Measurements from ENCODE around the gene SIK3. TPM values are rescaled to one million over a fixed set of nuclear protein-coding genes. Genes with fewer than 3 reads are reported as not detected.

Gene SIK3
- total and polyA plus RNA-seq, 12 donors, result 11.7 to 176 (median 25.2) TPM

GRCh38 chr11:116837231-116838091 lies 260.8 kb downstream of the SIK3 start, which contains the start of gene APOA1:
Gene APOA1, minus strand, starts transcription at chr11:116837622. Its CDS starts 235 bp downstream, at chr11:116837387.
- intact Hi-C loops (cut with DNase I), result loop anchor here in 1 of 2 donors (5.0 kb wide), 1 partner anchor 45 kb away; the partner anchor contains the start of gene APOA5
- peaks cover 9 to 17% of the 10 kb centered on the region in 2 donors for H3K4me1 ChIP-seq (replicated peaks in 1 of 2)

GRCh38 chr11:116836632-116836991 lies 261.6 kb downstream of the SIK3 start:
- H3K36me3 ChIP-seq (replicated peaks in 1 of 2), result no peaks in the 10 kb centered on the region
- WGBS, 4 donors, result 80 to 90% (median 86%) methylated on average over 5 to 7 of the region's 7 CpGs
- H3K4me1 ChIP-seq (replicated peaks in 1 of 2), result peaks cover 9 to 17% of the 10 kb centered on the region in 2 donors
- intact Hi-C loops (cut with DNase I), result loop anchor here in 1 of 2 donors (5.0 kb wide), 1 partner anchor 44 kb away; the partner anchor contains the start of gene APOA5
- H3K27me3 ChIP-seq, result no peaks in the 10 kb centered on the region
- H3K4me3 ChIP-seq, result no peak overlapping the region
- H3K27ac ChIP-seq, result no peak overlapping the region
- H3K9me3 ChIP-seq (replicated peaks in 1 of 3), result no peaks in the 10 kb centered on the region
- TF ChIP-seq POLR2A (IDR thresholded peaks at IDR 0.05) (no peak), CTCF (IDR thresholded peaks at IDR 0.05) (no peak)
- DNase-seq, result no peak

More at GRCh38 chr11:116837231-116838091, 260.8 kb downstream of the SIK3 start, which contains the start of gene APOA1:
- DNase-seq, result no peak
- TF ChIP-seq CTCF (IDR thresholded peaks at IDR 0.05) (no peak), POLR2A (IDR thresholded peaks at IDR 0.05) (no peak)
- H3K9me3 ChIP-seq (replicated peaks in 1 of 3), result no peaks in the 10 kb centered on the region
- WGBS, 4 donors, result 67 to 81% (median 71%) methylated on average over 13 to 19 of the region's 19 CpGs
- no peak within 1 kb of the TSS for H3K27ac ChIP-seq
- H3K4me3 ChIP-seq, result no peak within 1 kb of the TSS
- H3K36me3 ChIP-seq (replicated peaks in 1 of 2), result no peaks in the 10 kb centered on the region
- H3K27me3 ChIP-seq, result no peaks in the 10 kb centered on the region

DNA sequence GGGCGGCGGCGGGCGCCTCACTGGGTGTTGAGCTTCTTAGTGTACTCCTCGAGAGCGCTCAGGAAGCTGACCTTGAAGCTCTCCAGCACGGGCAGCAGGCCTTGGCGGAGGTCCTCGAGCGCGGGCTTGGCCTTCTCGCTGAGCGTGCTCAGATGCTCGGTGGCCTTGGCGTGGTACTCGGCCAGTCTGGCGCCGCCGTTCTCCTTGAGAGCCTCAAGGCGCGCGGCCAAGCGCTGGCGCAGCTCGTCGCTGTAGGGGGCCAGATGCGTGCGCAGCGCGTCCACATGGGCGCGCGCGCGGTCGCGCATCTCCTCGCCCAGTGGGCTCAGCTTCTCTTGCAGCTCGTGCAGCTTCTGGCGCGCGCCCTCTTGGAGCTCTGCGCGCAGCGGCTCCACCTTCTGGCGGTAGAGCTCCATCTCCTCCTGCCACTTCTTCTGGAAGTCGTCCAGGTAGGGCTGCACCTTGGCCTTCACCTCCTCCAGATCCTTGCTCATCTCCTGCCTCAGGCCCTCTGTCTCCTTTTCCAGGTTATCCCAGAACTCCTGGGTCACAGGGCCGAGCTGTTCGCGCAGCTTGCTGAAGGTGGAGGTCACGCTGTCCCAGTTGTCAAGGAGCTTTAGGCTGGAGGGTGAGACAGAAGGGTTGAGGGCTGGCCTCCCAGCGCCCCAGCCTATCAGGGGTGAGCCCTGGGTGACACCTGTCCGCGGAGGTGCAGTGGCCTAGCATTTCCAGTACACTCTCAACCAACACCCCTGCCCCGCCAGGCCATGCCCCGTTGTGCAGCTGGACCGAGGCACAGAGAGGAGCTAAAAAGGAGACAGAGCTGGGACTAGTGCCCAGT lies 262.2 kb downstream of the SIK3 start:
- H3K27ac ChIP-seq, result peak overlapping the region in 3 of 5 donors; percentile 14 to 73 (median 56)
- peak; percentile 76 to 91 (median 86) for DNase-seq
- H3K27me3 ChIP-seq, result no peaks in the 10 kb centered on the region
- TF ChIP-seq POLR2A (IDR thresholded peaks at IDR 0.05) (no peak), CTCF (IDR thresholded peaks at IDR 0.05) (peak; percentile 11 to 53 (median 37))
- WGBS, 4 donors, result 8 to 33% (median 15%) methylated on average over 17 to 57 of the region's 57 CpGs
- intact Hi-C loops (cut with DNase I), result loop anchor here in 1 of 2 donors (5.0 kb wide), 1 partner anchor 44 kb away; the partner anchor contains the start of gene APOA5
- peak overlapping the region in 1 of 4 donors; percentile 44 for H3K4me3 ChIP-seq
- peaks cover 9 to 17% of the 10 kb centered on the region in 2 donors for H3K4me1 ChIP-seq (replicated peaks in 1 of 2)
- no peaks in the 10 kb centered on the region for H3K9me3 ChIP-seq (replicated peaks in 1 of 3)
- H3K36me3 ChIP-seq (replicated peaks in 1 of 2), result no peaks in the 10 kb centered on the region

All from adrenal gland (tissue), 12 donors.